HFFc6 (cell line): ENCODE data around the gene TUT4. TPM values are rescaled to one million over a fixed set of nuclear protein-coding genes. Genes with fewer than 3 reads are reported as not detected.

ENCODE experiments used
- DNase-seq: peaks from one replicate; pipeline ENCODE4 v3.0.0-alpha.2; 2018
- H3K27ac Mint-ChIP-seq: 2 replicates; pipeline ENCODE4 v1.8.0; 2020; ENCODE audit warnings: mild to moderate bottlenecking, mixed read lengths
- H3K27me3 Mint-ChIP-seq: 2 replicates; pipeline ENCODE4 v1.8.0; 2021; ENCODE audit warnings: mild to moderate bottlenecking, moderate library complexity, mixed read lengths; ENCODE audit not compliant: insufficient read depth
- H3K36me3 Mint-ChIP-seq: 2 replicates; pipeline ENCODE4 v1.8.0; 2021; ENCODE audit warnings: low read depth, mixed read lengths
- H3K4me1 Mint-ChIP-seq: 2 replicates; pipeline ENCODE4 v1.8.0; 2020; ENCODE audit warnings: low read depth, mixed read lengths
- H3K4me3 Mint-ChIP-seq: 2 replicates; pipeline ENCODE4 v1.8.0; 2020; ENCODE audit warnings: mild to moderate bottlenecking, moderate library complexity, mixed read lengths
- H3K9me3 Mint-ChIP-seq: 2 replicates; pipeline ENCODE4 v1.8.0; 2020; ENCODE audit warnings: mild to moderate bottlenecking, mixed read lengths
- total RNA-seq, 6 experiments: library from RNA; stranded (reverse); fragmentation: NEBNext Ultra II Directional; extraction: Animal tissue kit (Norgen Biotek cat#: 25700); gene quantifications; 2 replicates in 1 of 6; 3 replicates in 5 of 6; pipeline ENCODE4 v1.2.3, GENCODE V29; 2021
- TF ChIP-seq, protein P1 (sequence below): fragments of 200-600 bp; sonication (generic); IDR thresholded peaks from 2 replicates; pipeline ENCODE4 v1.5.0; 2021; ENCODE audit warnings: antibody characterized with exemption, mild to moderate bottlenecking

Gene TUT4
- total RNA-seq, 6 experiments from 2014 or later, result 24.1 to 32.0 (median 27.2) TPM

DNA sequence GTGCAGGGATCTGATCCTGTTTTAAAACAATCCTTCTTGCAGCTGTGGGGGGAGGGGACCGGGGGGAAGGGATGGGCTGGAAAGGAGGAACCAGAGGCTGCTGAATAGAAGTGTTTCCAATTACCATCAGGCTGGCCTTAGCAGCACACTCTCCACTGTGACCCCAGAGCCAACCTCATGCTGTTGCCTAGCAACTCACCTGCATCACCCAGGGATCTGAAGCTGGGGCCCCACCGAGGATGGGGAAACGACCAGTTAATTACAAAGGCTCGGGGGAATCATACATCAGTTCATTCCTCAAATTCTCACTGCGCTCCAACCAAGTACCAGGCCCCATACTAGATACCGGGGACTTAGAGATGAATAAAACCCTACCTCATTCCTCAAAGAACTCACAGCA is 37.4 kb upstream of the TUT4 start:
- Mint-ChIP-seq H3K4me1 (no peaks in the 10 kb centered on the region), H3K9me3 (no peaks in the 10 kb centered on the region), H3K36me3 (no peaks in the 10 kb centered on the region), H3K27ac (no peak overlapping the region), H3K4me3 (no peak overlapping the region), H3K27me3 (peaks cover 21% of the 10 kb centered on the region)
- TF ChIP-seq, protein P1, sequence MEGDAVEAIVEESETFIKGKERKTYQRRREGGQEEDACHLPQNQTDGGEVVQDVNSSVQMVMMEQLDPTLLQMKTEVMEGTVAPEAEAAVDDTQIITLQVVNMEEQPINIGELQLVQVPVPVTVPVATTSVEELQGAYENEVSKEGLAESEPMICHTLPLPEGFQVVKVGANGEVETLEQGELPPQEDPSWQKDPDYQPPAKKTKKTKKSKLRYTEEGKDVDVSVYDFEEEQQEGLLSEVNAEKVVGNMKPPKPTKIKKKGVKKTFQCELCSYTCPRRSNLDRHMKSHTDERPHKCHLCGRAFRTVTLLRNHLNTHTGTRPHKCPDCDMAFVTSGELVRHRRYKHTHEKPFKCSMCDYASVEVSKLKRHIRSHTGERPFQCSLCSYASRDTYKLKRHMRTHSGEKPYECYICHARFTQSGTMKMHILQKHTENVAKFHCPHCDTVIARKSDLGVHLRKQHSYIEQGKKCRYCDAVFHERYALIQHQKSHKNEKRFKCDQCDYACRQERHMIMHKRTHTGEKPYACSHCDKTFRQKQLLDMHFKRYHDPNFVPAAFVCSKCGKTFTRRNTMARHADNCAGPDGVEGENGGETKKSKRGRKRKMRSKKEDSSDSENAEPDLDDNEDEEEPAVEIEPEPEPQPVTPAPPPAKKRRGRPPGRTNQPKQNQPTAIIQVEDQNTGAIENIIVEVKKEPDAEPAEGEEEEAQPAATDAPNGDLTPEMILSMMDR, result no peak
- no peak for DNase-seq

DNA sequence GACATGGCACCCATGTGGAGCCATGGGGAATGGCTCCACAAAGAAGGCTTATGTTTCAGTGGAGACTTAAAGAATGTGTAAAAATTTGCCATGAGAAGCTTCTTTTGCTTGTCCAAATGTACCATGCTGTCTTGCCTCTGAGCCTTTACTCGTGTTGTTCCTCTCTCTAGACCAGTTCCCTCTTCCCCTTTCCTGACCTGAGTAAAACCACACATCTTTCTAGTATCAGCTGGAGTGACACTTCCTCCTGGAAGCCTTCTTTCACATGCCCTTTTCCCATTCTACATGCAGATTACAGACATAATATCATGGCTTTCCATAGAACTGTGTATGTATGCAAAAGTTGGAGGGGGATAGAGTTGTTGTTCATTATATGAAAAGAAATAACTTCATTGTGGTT is 35.6 kb upstream of the TUT4 start:
- no peak for DNase-seq
- Mint-ChIP-seq H3K9me3 (no peaks in the 10 kb centered on the region), H3K36me3 (no peaks in the 10 kb centered on the region), H3K27ac (no peak overlapping the region), H3K27me3 (peaks cover 16% of the 10 kb centered on the region), H3K4me1 (no peaks in the 10 kb centered on the region), H3K4me3 (no peak overlapping the region)
- TF ChIP-seq, protein P1, result no peak

DNA sequence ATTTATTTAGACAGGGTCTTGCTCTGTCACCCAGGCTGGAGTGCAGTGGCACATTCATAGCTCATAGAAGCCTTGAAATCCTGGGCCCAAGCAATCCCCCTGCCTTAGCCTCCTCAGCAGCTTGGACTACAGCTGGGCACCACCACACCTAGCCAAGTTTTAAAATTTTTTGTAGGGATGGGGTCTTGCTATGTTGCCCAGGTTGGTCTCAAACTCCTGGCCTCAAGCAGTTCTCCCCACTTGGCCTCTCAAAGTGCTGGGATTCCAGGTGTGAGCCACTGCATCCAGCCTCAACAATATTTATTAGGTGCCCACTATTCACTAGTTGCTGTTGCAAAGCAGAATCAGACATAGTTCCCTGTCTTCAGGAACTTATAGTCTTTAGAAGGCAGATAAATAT is 35.1 kb upstream of the TUT4 start:
- no peak for DNase-seq
- Mint-ChIP-seq H3K27ac (no peak overlapping the region), H3K4me3 (no peak overlapping the region), H3K9me3 (no peaks in the 10 kb centered on the region), H3K36me3 (no peaks in the 10 kb centered on the region), H3K4me1 (no peaks in the 10 kb centered on the region), H3K27me3 (peaks cover 16% of the 10 kb centered on the region)
- TF ChIP-seq, protein P1, result no peak

DNA sequence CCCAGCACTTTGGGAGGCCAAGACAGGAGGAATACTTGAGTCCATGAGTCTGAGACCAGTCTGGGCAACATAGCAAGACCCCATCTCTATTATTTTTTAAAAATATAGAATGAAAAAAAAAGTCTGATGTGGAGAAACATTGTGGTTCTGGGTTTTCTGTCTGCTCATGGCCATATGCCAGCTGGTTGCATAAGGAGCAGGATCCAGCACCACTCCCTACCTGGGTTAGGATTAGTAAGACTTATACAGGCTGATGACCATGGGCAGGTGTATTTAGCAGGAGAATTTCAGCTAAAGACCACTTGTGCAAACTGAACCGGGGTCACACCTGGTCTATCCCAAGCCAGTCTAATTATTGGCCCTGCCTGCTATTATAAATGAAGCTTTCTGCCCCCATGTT is 32.6 kb upstream of the TUT4 start:
- Mint-ChIP-seq H3K36me3 (no peaks in the 10 kb centered on the region), H3K4me1 (no peaks in the 10 kb centered on the region), H3K9me3 (no peaks in the 10 kb centered on the region), H3K27ac (no peak overlapping the region), H3K4me3 (no peak overlapping the region), H3K27me3 (peaks cover 25% of the 10 kb centered on the region)
- TF ChIP-seq, protein P1, result no peak
- no peak for DNase-seq

DNA sequence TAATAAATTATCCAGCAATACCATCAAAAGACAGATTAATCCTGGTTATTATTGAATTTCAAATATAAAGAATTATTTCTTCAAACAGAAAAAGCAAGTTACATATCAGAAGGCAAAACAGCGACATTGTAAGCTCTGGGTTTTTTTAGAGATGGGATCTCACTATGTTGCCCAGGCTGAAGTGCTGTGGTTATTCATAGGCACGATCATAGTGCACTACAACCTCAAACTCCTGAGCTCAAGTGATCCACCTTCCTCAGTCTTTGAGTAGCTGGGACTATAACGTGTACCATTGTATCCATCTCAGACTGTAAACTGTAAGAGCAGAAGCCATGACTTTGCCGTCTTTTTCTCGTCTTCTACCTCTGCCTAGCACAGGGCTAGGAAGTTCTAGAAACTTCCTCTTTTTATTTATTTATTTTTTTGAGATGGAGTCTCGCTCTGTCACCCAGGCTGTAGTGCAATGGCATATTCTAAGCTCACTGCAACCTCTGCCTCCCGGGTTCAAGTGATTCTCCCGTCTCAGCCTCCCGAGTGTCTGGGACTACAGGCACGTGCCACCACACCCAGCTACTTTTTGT is 29.3 kb upstream of the TUT4 start:
- H3K4me1 Mint-ChIP-seq, result peaks cover 10% of the 10 kb centered on the region
- H3K4me3 Mint-ChIP-seq, result no peak overlapping the region
- TF ChIP-seq, protein P1, result no peak
- H3K27ac Mint-ChIP-seq, result no peak overlapping the region
- no peak for DNase-seq
- peaks cover 17% of the 10 kb centered on the region for H3K27me3 Mint-ChIP-seq
- H3K9me3 Mint-ChIP-seq, result no peaks in the 10 kb centered on the region
- no peaks in the 10 kb centered on the region for H3K36me3 Mint-ChIP-seq

DNA sequence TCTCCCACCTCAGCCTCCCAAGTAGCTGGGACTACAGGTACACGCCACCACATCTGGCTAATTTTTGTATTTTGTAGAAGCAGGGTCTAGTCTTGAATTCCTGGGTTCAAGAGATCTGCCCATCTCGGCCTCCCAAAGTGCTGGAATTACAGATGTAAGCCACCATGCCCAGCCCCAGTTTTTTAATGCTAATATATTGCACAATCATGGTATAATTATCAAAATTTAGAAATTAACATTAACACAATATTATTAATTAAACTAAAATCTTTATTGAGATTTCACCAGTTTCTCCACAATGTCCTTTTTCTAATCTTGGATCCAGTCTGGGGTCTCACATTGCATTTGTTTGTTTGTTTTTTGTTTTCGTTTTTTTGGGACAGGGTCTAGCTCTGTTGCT is 27.4 kb upstream of the TUT4 start:
- Mint-ChIP-seq H3K27me3 (peaks cover 15% of the 10 kb centered on the region), H3K4me3 (no peak overlapping the region), H3K27ac (no peak overlapping the region), H3K9me3 (no peaks in the 10 kb centered on the region), H3K36me3 (no peaks in the 10 kb centered on the region), H3K4me1 (peaks cover 17% of the 10 kb centered on the region)
- DNase-seq, result no peak
- TF ChIP-seq, protein P1, result no peak
